K562 (cell line): ENCODE data around the gene MS4A18.

ENCODE experiments used
- CEBPG ChIP-seq, 3 experiments: fragments of 200-800 bp in 1 of 3; sonication (Bioruptor generic) in 1 of 3; sonication (generic) in 1 of 3; formaldehyde crosslinking in 1 of 3; IDR thresholded peaks in 2 of 3; conservative IDR thresholded peaks in 1 of 3; 2 replicates each; pipeline versions ENCODE4 v1.6.1 to v1.8.0; 2016 to 2022; ENCODE audit warnings: missing compliant biosample characterization in 2 of 3, missing genetic modification characterization in 2 of 3, mild to moderate bottlenecking in 1 of 3, missing genetic modification reagents in 1 of 3
- CHD1 ChIP-seq: fragments of 200-600 bp; sonication (generic); IDR thresholded peaks from one replicate; pipeline ENCODE4 v1.6.1; 2012; ENCODE audit warnings: mild to moderate bottlenecking, moderate library complexity, low read length, inconsistent platforms
- CTCF ChIP-seq, 3 experiments: IDR thresholded peaks in 2 of 3; conservative IDR thresholded peaks in 1 of 3; 2 replicates each; pipeline ENCODE4 v1.5.1; 2011 to 2012; ENCODE audit warnings: low read length in 3 of 3, mild to moderate bottlenecking in 3 of 3, control low read depth in 2 of 3, improper control_type of control experiment in 1 of 3, inconsistent platforms in 1 of 3, low read depth in 1 of 3, mixed read lengths in 1 of 3, moderate library complexity in 1 of 3; ENCODE audit not compliant: insufficient read depth in 2 of 3
- ESRRA ChIP-seq: fragments of 450-650 bp; IDR thresholded peaks from 2 replicates; pipeline ENCODE4 v1.6.1; 2014; ENCODE audit warnings: low read depth, mild to moderate bottlenecking, moderate library complexity, borderline replicate concordance
- FOXK2 ChIP-seq, 2 experiments: fragments of 450-650 bp; IDR thresholded peaks in 1 of 2; conservative IDR thresholded peaks in 1 of 2; 2 replicates each; pipeline ENCODE4 v1.6.1; 2016; ENCODE audit warnings: low read depth in 2 of 2, mild to moderate bottlenecking in 1 of 2
- IRF2 ChIP-seq: sonication (generic); formaldehyde crosslinking; IDR thresholded peaks from 2 replicates; pipeline ENCODE4 v1.8.1; 2022; ENCODE audit warnings: mild to moderate bottlenecking, missing genetic modification reagents
- MYC ChIP-seq, 2 experiments: fragments of 250-450 bp in 1 of 2; sonication (Bioruptor Pico) in 1 of 2; IDR thresholded peaks; 2 replicates each; pipeline versions ENCODE4 v1.5.1 to v1.6.1; 2012 to 2021; ENCODE audit warnings: low read depth in 2 of 2, borderline replicate concordance in 1 of 2, improper control_type of control experiment in 1 of 2, low read length in 1 of 2, mild to moderate bottlenecking in 1 of 2, moderate library complexity in 1 of 2
- NFRKB ChIP-seq: fragments of 450-650 bp; IDR thresholded peaks from 2 replicates; pipeline ENCODE4 v1.6.1; 2016; ENCODE audit warnings: low read depth
- PHF8 ChIP-seq: fragments of 200-600 bp; sonication (generic); IDR thresholded peaks from 2 replicates; pipeline ENCODE4 v1.6.1; 2012; ENCODE audit warnings: mixed run types, mild to moderate bottlenecking, inconsistent platforms, low read length, moderate library complexity, borderline replicate concordance
- SMC3 ChIP-seq: conservative IDR thresholded peaks from 2 replicates; pipeline ENCODE4 v1.6.1; 2011; ENCODE audit warnings: low read depth, low read length, improper control_type of control experiment; ENCODE audit not compliant: insufficient read depth
- SRSF9 ChIP-seq: fragments of 200-400 bp; formaldehyde crosslinking; IDR thresholded peaks from 2 replicates; pipeline ENCODE4 v1.6.1; 2017; ENCODE audit warnings: low read depth, low read length, borderline replicate concordance
- THAP12 ChIP-seq: fragments of 250-450 bp; sonication (Bioruptor Pico); IDR thresholded peaks from 2 replicates; pipeline ENCODE4 v1.9.0; 2021; ENCODE audit warnings: mild to moderate bottlenecking, inconsistent platforms
- TF ChIP-seq, protein P1 (sequence below): fragments of 250-450 bp; sonication (Bioruptor Pico); IDR thresholded peaks from 2 replicates; pipeline ENCODE4 v1.4.0; 2020; ENCODE audit warnings: mild to moderate bottlenecking

DNA sequence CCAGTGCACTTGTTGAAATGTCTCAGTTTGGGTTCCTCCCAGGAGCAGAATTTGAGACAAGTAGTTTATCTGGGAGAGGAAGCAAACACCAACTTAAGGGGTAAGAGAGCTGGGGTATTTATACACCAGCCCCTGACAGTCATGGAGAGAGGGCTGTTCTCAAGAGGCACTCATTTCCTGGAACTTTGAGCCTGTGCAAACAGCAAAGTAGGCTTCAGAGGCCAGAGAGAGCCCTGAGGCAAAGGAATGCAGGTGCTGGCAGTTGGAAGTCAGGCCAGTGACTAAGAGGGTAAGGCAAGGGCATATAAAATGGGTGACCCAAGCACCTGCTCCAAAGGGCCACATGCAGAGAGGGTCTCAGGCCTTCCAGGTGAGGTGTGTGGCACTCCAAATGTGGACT, 16.1 kb downstream of the MS4A18 start:
- TF ChIP-seq ESRRA = no peak
- TF ChIP-seq MYC (IDR thresholded peaks at IDR 0.05; ENCODE audit: low read depth, low read length) = no peak
- TF ChIP-seq MYC (CRISPR knock-in tag; IDR thresholded peaks at IDR 0.05; ENCODE audit: borderline replicate concordance, low read depth) = no peak
- TF ChIP-seq SRSF9 = no peak
- no peak for TF ChIP-seq CTCF (IDR thresholded peaks at IDR 0.05 in 2 of 3, conservative IDR thresholded peaks at IDR 0.05 in 1 of 3; ENCODE audit: insufficient read depth in 2 of 3, low read depth in 1 of 3, low read length in 3 of 3)
- no peak for TF ChIP-seq FOXK2 (conservative IDR thresholded peaks at IDR 0.05 in 1 of 2, IDR thresholded peaks at IDR 0.05 in 1 of 2; ENCODE audit: low read depth in 2 of 2)
- TF ChIP-seq CEBPG (CRISPR knock-in tag; IDR thresholded peaks at IDR 0.05) = no peak
- TF ChIP-seq CEBPG (tag; conservative IDR thresholded peaks at IDR 0.05 in 1 of 2, IDR thresholded peaks at IDR 0.05 in 1 of 2) = no peak
- TF ChIP-seq PHF8 = no peak
- no peak for TF ChIP-seq NFRKB
- TF ChIP-seq, protein P1, sequence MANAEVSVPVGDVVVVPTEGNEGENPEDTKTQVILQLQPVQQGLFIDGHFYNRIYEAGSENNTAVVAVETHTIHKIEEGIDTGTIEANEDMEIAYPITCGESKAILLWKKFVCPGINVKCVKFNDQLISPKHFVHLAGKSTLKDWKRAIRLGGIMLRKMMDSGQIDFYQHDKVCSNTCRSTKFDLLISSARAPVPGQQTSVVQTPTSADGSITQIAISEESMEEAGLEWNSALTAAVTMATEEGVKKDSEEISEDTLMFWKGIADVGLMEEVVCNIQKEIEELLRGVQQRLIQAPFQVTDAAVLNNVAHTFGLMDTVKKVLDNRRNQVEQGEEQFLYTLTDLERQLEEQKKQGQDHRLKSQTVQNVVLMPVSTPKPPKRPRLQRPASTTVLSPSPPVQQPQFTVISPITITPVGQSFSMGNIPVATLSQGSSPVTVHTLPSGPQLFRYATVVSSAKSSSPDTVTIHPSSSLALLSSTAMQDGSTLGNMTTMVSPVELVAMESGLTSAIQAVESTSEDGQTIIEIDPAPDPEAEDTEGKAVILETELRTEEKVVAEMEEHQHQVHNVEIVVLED (CRISPR knock-in tag) = no peak
- TF ChIP-seq SMC3 = no peak
- no peak for TF ChIP-seq IRF2 (CRISPR knock-in tag)
- TF ChIP-seq CHD1 = no peak
- TF ChIP-seq THAP12 (CRISPR knock-in tag) = no peak
